A549 (cell line): ENCODE data around the gene SYT1.

ENCODE experiments used
- CHD2 ChIP-seq: fragments of 150-350 bp; IDR thresholded peaks from 2 replicates; pipeline ENCODE4 v1.6.1; 2014; ENCODE audit warnings: low read length; ENCODE audit not compliant: partially characterized antibody
- CTCF ChIP-seq: fragments of >200 bp; sonication (Bioruptor Twin); formaldehyde crosslinking; IDR thresholded peaks from 3 replicates; pipeline ENCODE4 v1.5.1; 2016
- EP300 ChIP-seq, 2 experiments: fragments of >200 bp; sonication (Bioruptor Twin); formaldehyde crosslinking; IDR thresholded peaks; 2 replicates in 1 of 2; 3 replicates in 1 of 2; pipeline ENCODE4 v1.6.1; 2016 to 2017
- HOXA7 ChIP-seq: fragments of 250-450 bp; sonication (Bioruptor Pico); IDR thresholded peaks from 2 replicates; pipeline ENCODE4 v1.5.0; 2020; ENCODE audit warnings: mild to moderate bottlenecking, moderate library complexity
- JUNB ChIP-seq: fragments of >200 bp; sonication (Bioruptor Twin); formaldehyde crosslinking; IDR thresholded peaks from 2 replicates; pipeline ENCODE4 v1.6.1; 2016
- MAX ChIP-seq: IDR thresholded peaks from 2 replicates; pipeline ENCODE4 v1.6.1; 2012
- MYC ChIP-seq: IDR thresholded peaks from 2 replicates; pipeline ENCODE4 v1.6.1; 2012; ENCODE audit warnings: mild to moderate bottlenecking, inconsistent platforms, low read length, improper control_type of control experiment, borderline replicate concordance
- POLR2A ChIP-seq: IDR thresholded peaks from 2 replicates; pipeline ENCODE4 v1.6.1; 2012; ENCODE audit warnings: mild to moderate bottlenecking, low read length
- POLR2AphosphoS2 ChIP-seq: conservative IDR thresholded peaks from 2 replicates; pipeline ENCODE4 v1.6.1; 2012; ENCODE audit warnings: low read length, improper control_type of control experiment, inconsistent platforms
- RCOR1 ChIP-seq: fragments of 150-350 bp; IDR thresholded peaks from 2 replicates; pipeline ENCODE4 v1.6.1; 2014; ENCODE audit warnings: antibody characterized with exemption, low read length, low read depth

- no peak for TF ChIP-seq HOXA7 (CRISPR knock-in tag)
- TF ChIP-seq CTCF: no peak
- no peak for TF ChIP-seq JUNB
- TF ChIP-seq POLR2A: no peak
- no peak for TF ChIP-seq EP300 (IDR thresholded peaks at IDR 0.05)
- no peak for TF ChIP-seq CHD2
- no peak for TF ChIP-seq MAX
- TF ChIP-seq MYC: no peak
- no peak for TF ChIP-seq RCOR1
- TF ChIP-seq POLR2AphosphoS2: no peak
Measured at GRCh38 chr12:79421236-79421740, 556.7 kb downstream of the SYT1 start.
